Coronary artery (tissue), 2 donors: ENCODE data around the gene PKNOX2.

Experiments used
- DNase-seq: peaks from one replicate; pipeline ENCODE4 v3.0.0-alpha.2; 2017; ENCODE audit warnings: low spot score
- H3K27ac ChIP-seq, 2 donors: fragments of 200-600 bp; sonication (generic); one replicate each; pipeline ENCODE4 v1.5.1; 2016 to 2019
- H3K4me3 ChIP-seq: fragments of 200-600 bp; sonication (generic); 2 replicates; pipeline ENCODE4 v1.5.1; 2016; ENCODE audit warnings: mild to moderate bottlenecking, moderate library complexity
- TF ChIP-seq, protein P1 (sequence below): fragments of 200-600 bp; sonication (generic); IDR thresholded peaks from one replicate; pipeline ENCODE4 v1.5.1; 2019; ENCODE audit warnings: antibody characterized with exemption

The PKNOX2 gene

DNA sequence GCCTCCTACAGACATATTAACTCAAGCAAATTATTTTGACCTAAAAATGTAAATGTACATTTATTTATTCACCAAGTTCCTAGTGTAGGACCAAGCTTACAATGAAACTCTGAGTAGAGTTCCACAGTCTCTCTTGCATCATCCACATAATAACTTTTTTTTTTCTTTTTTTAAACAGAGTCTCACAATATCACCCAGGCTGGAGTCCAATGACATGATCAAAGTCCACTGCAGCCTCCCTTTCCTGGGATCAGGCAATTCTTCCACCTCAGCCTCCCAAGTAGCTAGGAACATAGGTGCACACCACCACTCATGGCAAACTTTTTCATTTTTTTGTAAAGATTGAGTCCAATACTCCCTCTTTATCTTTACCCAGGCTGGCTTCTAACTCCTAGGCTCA, 303.5 kb downstream of the PKNOX2 start:
- Histone ChIP-seq H3K27ac (no peak overlapping the region), H3K4me3 (no peak overlapping the region)
- DNase-seq: no peak
- TF ChIP-seq, protein P1, sequence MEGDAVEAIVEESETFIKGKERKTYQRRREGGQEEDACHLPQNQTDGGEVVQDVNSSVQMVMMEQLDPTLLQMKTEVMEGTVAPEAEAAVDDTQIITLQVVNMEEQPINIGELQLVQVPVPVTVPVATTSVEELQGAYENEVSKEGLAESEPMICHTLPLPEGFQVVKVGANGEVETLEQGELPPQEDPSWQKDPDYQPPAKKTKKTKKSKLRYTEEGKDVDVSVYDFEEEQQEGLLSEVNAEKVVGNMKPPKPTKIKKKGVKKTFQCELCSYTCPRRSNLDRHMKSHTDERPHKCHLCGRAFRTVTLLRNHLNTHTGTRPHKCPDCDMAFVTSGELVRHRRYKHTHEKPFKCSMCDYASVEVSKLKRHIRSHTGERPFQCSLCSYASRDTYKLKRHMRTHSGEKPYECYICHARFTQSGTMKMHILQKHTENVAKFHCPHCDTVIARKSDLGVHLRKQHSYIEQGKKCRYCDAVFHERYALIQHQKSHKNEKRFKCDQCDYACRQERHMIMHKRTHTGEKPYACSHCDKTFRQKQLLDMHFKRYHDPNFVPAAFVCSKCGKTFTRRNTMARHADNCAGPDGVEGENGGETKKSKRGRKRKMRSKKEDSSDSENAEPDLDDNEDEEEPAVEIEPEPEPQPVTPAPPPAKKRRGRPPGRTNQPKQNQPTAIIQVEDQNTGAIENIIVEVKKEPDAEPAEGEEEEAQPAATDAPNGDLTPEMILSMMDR: no peak

DNA sequence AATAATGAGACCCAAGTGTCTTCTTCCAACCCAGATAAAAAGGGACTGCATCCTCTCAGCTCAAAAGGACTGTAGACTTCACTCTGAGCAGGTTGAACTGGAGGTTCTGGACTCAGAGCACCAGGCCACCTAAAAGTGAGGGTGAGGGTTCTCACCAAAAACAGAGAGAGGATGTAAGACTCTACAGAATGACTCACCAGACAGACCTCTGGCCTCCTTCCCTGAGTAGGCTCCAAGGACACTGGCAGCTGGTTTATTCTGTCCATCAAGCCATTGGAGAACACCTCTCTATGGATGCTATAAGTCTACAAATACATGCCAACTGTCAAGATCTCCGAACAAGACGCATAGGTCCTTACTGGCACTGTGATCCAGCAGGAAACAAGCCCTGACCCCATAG, 304.3 kb downstream of the PKNOX2 start:
- H3K27ac ChIP-seq: no peak overlapping the region

DNA sequence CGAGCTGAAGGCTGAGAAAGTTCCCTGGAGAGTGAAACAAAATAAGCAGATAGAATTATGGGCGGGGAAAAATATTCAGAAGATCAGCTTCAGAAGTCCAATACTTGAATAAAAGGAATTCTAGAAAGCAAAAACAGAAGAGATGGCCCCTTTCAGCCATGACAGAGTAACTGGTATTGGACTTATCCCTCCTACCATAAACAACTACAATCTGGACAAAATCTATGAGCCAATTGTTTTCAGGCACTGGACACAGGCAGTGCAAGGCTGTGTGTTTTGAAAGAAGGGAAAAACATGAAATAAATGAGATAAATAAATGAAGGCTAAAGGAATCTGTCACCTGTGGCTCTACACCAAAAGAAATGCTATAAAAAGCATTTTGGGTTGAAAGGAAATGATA, 305.8 kb downstream of the PKNOX2 start:
- Histone ChIP-seq H3K27ac (no peak overlapping the region), H3K4me3 (no peak overlapping the region)
- TF ChIP-seq, protein P1: no peak
- DNase-seq: no peak

More for the DNA sequence above, 304.3 kb downstream of the PKNOX2 start:
- DNase-seq: no peak
- no peak overlapping the region for H3K4me3 ChIP-seq
- TF ChIP-seq, protein P1: no peak

DNA sequence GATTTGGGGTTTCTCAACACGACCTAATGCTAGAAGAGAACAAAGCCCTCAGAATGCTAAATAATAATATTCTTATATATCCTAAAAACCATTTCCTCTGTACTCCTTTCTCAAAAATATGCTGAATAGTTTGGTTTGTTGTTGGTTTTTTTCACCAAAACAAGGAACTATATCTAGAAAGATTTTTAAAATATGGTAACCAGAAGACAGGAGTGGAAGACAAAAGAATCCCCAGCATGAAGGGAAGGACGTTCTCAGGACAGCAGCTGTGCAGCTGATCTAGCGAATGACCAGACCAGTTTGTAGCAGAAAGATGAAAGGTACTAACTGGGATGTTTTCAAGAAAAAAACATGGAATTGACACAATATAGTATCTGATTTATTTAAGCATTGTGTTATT, 312.2 kb downstream of the PKNOX2 start:
- Histone ChIP-seq H3K4me3 (no peak overlapping the region), H3K27ac (no peak overlapping the region)
- TF ChIP-seq, protein P1: no peak
- no peak for DNase-seq

DNA sequence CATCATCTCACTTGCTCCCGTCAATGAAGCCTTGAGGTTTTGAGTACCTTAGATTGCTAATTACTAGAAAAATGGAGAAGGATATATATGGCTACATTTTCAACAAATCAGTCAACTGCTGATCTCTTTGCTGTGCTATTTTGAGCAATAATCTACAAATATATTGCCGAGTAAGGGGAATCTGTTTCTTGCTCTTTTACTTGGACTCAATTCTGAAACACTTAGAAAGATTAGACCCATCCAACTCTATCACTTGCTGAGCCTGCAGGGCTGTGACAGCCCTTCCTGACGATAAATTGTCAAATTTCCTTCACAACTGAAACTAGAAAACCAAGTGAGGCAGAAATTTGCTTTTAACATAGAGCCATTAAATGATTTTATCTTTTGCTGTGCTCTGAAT, 314.6 kb downstream of the PKNOX2 start:
- DNase-seq: no peak
- TF ChIP-seq, protein P1: no peak
- no peak overlapping the region for H3K4me3 ChIP-seq

DNA sequence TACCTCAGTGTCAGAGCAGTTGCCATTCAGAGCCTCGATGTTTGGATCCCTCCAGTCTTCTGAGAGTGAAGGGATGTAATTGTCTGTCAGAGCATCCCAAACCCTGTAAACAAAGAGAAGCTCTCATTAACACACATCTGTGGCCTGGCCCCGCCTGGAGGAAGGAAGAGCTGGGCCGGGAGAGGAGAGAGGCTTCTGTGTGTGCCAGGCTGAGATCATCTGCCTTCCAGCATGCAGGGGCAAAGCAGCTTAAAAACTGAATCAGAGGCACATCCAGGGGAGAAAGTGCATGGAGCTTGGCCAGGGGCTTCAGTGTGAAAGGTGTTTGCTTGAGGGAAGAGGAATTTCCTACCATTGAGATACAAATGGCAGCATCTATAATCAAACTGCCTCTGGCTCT, 317.0 kb downstream of the PKNOX2 start:
- DNase-seq: no peak
- no peak overlapping the region for H3K4me3 ChIP-seq
- H3K27ac ChIP-seq: no peak overlapping the region
- TF ChIP-seq, protein P1: no peak

More for the DNA sequence above, 314.6 kb downstream of the PKNOX2 start:
- H3K27ac ChIP-seq: no peak overlapping the region
